SK-N-SH treated with all-trans-retinoic acid at 6 μM for 48 hours (cell line): ENCODE measurements around the gene ONECUT3.
"Not testable (repeated sequence)": the region's sequence is repeated elsewhere in the genome, so short reads cannot be mapped to it uniquely, and the experiment has no call there.

Experiments
- ATAC-seq: fragments of 200-7000 bp; cut with Tn5 transposase; 3 replicates; pipeline ENCODE4 v1.9.1; 2020; ENCODE audit warnings: mild to moderate bottlenecking, moderate library complexity
- ARNTL ChIP-seq: fragments of 450-650 bp; formaldehyde crosslinking; IDR thresholded peaks from 2 replicates; pipeline ENCODE4 v1.5.0; 2020; ENCODE audit warnings: low read depth, mild to moderate bottlenecking, moderate library complexity, borderline replicate concordance
- BACH2 ChIP-seq: fragments of 250-450 bp; sonication (Bioruptor Pico); IDR thresholded peaks from 2 replicates; pipeline ENCODE4 v1.9.0; 2021; ENCODE audit warnings: mild to moderate bottlenecking, borderline replicate concordance
- CSRNP3 ChIP-seq: fragments of 250-450 bp; sonication (Bioruptor Pico); IDR thresholded peaks from 2 replicates; pipeline ENCODE4 v1.5.1; 2021; ENCODE audit warnings: mild to moderate bottlenecking, moderate library complexity
- ESRRG ChIP-seq: fragments of 250-450 bp; sonication (Bioruptor Pico); IDR thresholded peaks from 2 replicates; pipeline ENCODE4 v1.6.1; 2021; ENCODE audit warnings: mild to moderate bottlenecking
- GLIS3 ChIP-seq: fragments of 250-450 bp; sonication (Bioruptor Pico); IDR thresholded peaks from 2 replicates; pipeline ENCODE4 v1.5.0; 2020; ENCODE audit warnings: mild to moderate bottlenecking, moderate library complexity
- OSR1 ChIP-seq: fragments of 250-450 bp; sonication (Bioruptor Pico); IDR thresholded peaks from 2 replicates; pipeline ENCODE4 v1.8.0; 2022; ENCODE audit warnings: moderate library complexity, mild to moderate bottlenecking, inconsistent platforms
- POU6F1 ChIP-seq: fragments of 250-450 bp; sonication (Bioruptor Pico); IDR thresholded peaks from 2 replicates; pipeline ENCODE4 v1.8.0; 2021; ENCODE audit warnings: low read depth, mild to moderate bottlenecking, moderate library complexity, borderline replicate concordance
- PPARA ChIP-seq: fragments of 250-450 bp; sonication (Bioruptor Pico); IDR thresholded peaks from 2 replicates; pipeline ENCODE4 v1.5.0; 2020; ENCODE audit warnings: mild to moderate bottlenecking, borderline replicate concordance
- RARB ChIP-seq: fragments of 250-450 bp; sonication (Bioruptor Pico); IDR thresholded peaks from 2 replicates; pipeline ENCODE4 v1.8.0; 2021; ENCODE audit warnings: mild to moderate bottlenecking, moderate library complexity
- TCF4 ChIP-seq: fragments of 250-450 bp; sonication (Bioruptor Pico); IDR thresholded peaks from 2 replicates; pipeline ENCODE4 v1.8.0; 2021; ENCODE audit warnings: mild to moderate bottlenecking, moderate library complexity, borderline replicate concordance
- TOX ChIP-seq: fragments of 250-450 bp; sonication (Bioruptor Pico); IDR thresholded peaks from 2 replicates; pipeline ENCODE4 v1.8.0; 2021; ENCODE audit warnings: mild to moderate bottlenecking, moderate library complexity, borderline replicate concordance
- ZC3H10 ChIP-seq: fragments of 250-450 bp; sonication (Bioruptor Pico); IDR thresholded peaks from 2 replicates; pipeline ENCODE4 v1.5.1; 2021; ENCODE audit warnings: mild to moderate bottlenecking, moderate library complexity
- ZFP3 ChIP-seq: fragments of 250-450 bp; sonication (Bioruptor Pico); IDR thresholded peaks from 2 replicates; pipeline ENCODE4 v1.5.0; 2020; ENCODE audit warnings: mild to moderate bottlenecking, moderate library complexity
- ZFP30 ChIP-seq: fragments of 450-650 bp; formaldehyde crosslinking; IDR thresholded peaks from 2 replicates; pipeline ENCODE4 v1.5.0; 2022; ENCODE audit warnings: mild to moderate bottlenecking, moderate library complexity
- ZNF565 ChIP-seq: fragments of 450-650 bp; formaldehyde crosslinking; conservative IDR thresholded peaks from 2 replicates; pipeline ENCODE4 v1.5.0; 2020; ENCODE audit warnings: low read depth, mild to moderate bottlenecking, moderate library complexity
- ZNF70 ChIP-seq: fragments of 450-650 bp; formaldehyde crosslinking; IDR thresholded peaks from 2 replicates; pipeline ENCODE4 v1.5.0; 2020; ENCODE audit warnings: mild to moderate bottlenecking, moderate library complexity
- ZNF8 ChIP-seq: fragments of 450-650 bp; formaldehyde crosslinking; IDR thresholded peaks from 2 replicates; pipeline ENCODE4 v1.5.0; 2020; ENCODE audit warnings: mild to moderate bottlenecking, moderate library complexity
- TF ChIP-seq, protein P1 (sequence below): fragments of 250-450 bp; sonication (Bioruptor Pico); IDR thresholded peaks from 2 replicates; pipeline ENCODE4 v1.5.0; 2020; ENCODE audit warnings: mild to moderate bottlenecking, moderate library complexity
- TF ChIP-seq, protein P2 (sequence below): fragments of 250-450 bp; sonication (Bioruptor Pico); IDR thresholded peaks from 2 replicates; pipeline ENCODE4 v1.5.1; 2020; ENCODE audit warnings: low read depth, mild to moderate bottlenecking, moderate library complexity
- TF ChIP-seq, protein P3 (sequence below): fragments of 250-450 bp; sonication (Bioruptor Pico); IDR thresholded peaks from 2 replicates; pipeline ENCODE4 v1.8.0; 2020; ENCODE audit warnings: mild to moderate bottlenecking, moderate library complexity, borderline replicate concordance

ONECUT3 gene

GRCh38 chr19:1705367-1705766 lies 47.9 kb upstream of the ONECUT3 start:
- no peak for ATAC-seq
- no peak for TF ChIP-seq ZNF70
- TF ChIP-seq, protein P1, sequence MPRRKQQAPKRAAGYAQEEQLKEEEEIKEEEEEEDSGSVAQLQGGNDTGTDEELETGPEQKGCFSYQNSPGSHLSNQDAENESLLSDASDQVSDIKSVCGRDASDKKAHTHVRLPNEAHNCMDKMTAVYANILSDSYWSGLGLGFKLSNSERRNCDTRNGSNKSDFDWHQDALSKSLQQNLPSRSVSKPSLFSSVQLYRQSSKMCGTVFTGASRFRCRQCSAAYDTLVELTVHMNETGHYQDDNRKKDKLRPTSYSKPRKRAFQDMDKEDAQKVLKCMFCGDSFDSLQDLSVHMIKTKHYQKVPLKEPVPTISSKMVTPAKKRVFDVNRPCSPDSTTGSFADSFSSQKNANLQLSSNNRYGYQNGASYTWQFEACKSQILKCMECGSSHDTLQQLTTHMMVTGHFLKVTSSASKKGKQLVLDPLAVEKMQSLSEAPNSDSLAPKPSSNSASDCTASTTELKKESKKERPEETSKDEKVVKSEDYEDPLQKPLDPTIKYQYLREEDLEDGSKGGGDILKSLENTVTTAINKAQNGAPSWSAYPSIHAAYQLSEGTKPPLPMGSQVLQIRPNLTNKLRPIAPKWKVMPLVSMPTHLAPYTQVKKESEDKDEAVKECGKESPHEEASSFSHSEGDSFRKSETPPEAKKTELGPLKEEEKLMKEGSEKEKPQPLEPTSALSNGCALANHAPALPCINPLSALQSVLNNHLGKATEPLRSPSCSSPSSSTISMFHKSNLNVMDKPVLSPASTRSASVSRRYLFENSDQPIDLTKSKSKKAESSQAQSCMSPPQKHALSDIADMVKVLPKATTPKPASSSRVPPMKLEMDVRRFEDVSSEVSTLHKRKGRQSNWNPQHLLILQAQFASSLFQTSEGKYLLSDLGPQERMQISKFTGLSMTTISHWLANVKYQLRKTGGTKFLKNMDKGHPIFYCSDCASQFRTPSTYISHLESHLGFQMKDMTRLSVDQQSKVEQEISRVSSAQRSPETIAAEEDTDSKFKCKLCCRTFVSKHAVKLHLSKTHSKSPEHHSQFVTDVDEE (CRISPR knock-in tag): no peak
- TF ChIP-seq, protein P2, sequence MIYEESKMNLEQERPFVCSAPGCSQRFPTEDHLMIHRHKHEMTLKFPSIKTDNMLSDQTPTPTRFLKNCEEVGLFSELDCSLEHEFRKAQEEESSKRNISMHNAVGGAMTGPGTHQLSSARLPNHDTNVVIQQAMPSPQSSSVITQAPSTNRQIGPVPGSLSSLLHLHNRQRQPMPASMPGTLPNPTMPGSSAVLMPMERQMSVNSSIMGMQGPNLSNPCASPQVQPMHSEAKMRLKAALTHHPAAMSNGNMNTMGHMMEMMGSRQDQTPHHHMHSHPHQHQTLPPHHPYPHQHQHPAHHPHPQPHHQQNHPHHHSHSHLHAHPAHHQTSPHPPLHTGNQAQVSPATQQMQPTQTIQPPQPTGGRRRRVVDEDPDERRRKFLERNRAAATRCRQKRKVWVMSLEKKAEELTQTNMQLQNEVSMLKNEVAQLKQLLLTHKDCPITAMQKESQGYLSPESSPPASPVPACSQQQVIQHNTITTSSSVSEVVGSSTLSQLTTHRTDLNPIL (CRISPR knock-in tag): no peak
- no peak for TF ChIP-seq GLIS3 (CRISPR knock-in tag)
- TF ChIP-seq TCF4 (CRISPR knock-in tag): no peak
- no peak for TF ChIP-seq POU6F1 (CRISPR knock-in tag)

DNA sequence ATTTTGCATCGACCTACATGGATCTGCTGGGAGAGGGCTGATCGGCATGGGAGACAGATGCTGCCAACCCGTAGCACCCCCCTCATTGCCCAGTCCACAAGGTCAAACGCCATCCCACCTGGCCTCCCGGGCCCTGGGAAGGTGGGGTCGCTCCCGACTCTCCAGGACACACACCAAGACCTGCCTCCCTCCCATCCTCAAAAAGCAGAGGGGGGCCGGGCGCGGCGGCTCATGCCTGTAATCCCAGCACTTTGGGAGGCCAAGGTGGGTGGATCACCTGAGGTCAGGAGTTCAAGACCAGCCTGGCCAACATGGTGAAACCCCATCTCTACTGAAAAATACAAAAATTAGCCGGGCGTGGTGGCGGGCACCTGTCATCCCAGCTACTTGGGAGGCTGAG lies 46.7 kb upstream of the ONECUT3 start:
- not testable (repeated sequence) for ATAC-seq

GRCh38 chr19:1707240-1707639 lies 46.1 kb upstream of the ONECUT3 start:
- ATAC-seq: no peak
- TF ChIP-seq, protein P3, sequence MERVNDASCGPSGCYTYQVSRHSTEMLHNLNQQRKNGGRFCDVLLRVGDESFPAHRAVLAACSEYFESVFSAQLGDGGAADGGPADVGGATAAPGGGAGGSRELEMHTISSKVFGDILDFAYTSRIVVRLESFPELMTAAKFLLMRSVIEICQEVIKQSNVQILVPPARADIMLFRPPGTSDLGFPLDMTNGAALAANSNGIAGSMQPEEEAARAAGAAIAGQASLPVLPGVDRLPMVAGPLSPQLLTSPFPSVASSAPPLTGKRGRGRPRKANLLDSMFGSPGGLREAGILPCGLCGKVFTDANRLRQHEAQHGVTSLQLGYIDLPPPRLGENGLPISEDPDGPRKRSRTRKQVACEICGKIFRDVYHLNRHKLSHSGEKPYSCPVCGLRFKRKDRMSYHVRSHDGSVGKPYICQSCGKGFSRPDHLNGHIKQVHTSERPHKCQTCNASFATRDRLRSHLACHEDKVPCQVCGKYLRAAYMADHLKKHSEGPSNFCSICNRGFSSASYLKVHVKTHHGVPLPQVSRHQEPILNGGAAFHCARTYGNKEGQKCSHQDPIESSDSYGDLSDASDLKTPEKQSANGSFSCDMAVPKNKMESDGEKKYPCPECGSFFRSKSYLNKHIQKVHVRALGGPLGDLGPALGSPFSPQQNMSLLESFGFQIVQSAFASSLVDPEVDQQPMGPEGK (CRISPR knock-in tag): no peak
- TF ChIP-seq, protein P1 (CRISPR knock-in tag): no peak
- TF ChIP-seq ESRRG (CRISPR knock-in tag) (no peak), ZNF8 (CRISPR knock-in tag) (no peak), ZFP3 (CRISPR knock-in tag) (no peak), OSR1 (CRISPR knock-in tag) (no peak), RARB (CRISPR knock-in tag) (no peak), TOX (CRISPR knock-in tag) (no peak), ZC3H10 (CRISPR knock-in tag) (no peak), ARNTL (CRISPR knock-in tag) (no peak), ZNF565 (CRISPR knock-in tag) (no peak), BACH2 (CRISPR knock-in tag) (no peak), ZFP30 (CRISPR knock-in tag) (no peak), POU6F1 (CRISPR knock-in tag) (no peak), PPARA (CRISPR knock-in tag) (no peak), CSRNP3 (no peak), TCF4 (CRISPR knock-in tag) (no peak)
- TF ChIP-seq, protein P2 (CRISPR knock-in tag): no peak
